GM12864 (cell line): ENCODE results near the gene DVL1.
"Not testable (repeated sequence)": the region's sequence is repeated elsewhere in the genome, so short reads cannot be mapped to it uniquely, and the experiment has no call there.

ENCODE experiments used
- DNase-seq: peaks from one replicate; pipeline ENCODE4 v3.0.0-alpha.2; 2011; ENCODE audit warnings: low read depth
- H3K4me3 ChIP-seq: 2 replicates; pipeline ENCODE4 v1.5.1; 2011; ENCODE audit warnings: mild to moderate bottlenecking, low read depth, low read length, control low read depth
- TF ChIP-seq, protein P1 (sequence below): IDR thresholded peaks from 2 replicates; pipeline ENCODE4 v1.5.1; 2011; ENCODE audit warnings: low read depth, mild to moderate bottlenecking, moderate library complexity, low read length, control low read depth, inconsistent platforms; ENCODE audit errors: missing control alignments

Gene DVL1

DNA sequence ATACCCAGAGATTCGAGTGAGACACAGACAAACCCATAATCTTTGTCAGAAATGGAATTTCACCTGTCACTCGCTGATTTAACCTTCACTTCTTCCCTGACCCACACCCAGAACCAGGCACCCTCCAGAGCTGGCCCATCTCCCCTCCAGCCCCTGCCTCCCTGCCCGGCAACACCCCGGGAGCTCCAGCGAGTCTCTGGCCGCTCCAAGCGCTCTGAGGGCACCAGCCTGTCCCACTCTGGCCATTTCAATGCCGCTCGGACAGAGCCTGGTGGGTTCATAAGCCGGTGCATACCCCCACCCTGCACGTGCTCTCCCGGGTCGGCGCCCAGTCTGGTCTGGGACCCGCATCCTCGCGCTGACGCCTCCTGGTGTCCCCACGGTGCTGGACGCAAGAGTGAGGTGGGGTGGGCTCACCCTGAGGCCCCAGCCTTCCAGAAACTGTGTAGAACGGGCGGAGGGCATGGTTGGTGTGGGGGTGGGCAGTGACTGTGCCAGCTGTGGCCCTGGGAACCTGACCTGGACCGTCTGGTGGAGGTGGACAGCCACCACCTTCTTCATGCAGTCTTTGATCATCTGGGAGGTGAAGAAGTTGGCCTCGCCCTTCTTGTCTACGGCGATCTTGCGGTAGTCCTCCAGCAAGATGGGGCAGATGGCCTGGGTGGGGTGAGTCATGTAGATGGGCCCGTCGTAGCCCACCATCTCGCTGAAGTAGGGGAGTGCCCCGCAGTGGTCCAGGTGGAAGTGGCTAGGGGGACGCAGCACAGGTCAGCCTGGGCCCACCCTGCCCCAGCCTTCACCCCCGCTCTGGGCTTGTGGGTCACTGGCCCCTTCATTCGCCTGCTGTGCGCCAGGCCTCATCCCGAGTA, 30.2 kb downstream of the DVL1 start:
- H3K4me3 ChIP-seq, result no peak overlapping the region
- no peak for DNase-seq
- TF ChIP-seq, protein P1, sequence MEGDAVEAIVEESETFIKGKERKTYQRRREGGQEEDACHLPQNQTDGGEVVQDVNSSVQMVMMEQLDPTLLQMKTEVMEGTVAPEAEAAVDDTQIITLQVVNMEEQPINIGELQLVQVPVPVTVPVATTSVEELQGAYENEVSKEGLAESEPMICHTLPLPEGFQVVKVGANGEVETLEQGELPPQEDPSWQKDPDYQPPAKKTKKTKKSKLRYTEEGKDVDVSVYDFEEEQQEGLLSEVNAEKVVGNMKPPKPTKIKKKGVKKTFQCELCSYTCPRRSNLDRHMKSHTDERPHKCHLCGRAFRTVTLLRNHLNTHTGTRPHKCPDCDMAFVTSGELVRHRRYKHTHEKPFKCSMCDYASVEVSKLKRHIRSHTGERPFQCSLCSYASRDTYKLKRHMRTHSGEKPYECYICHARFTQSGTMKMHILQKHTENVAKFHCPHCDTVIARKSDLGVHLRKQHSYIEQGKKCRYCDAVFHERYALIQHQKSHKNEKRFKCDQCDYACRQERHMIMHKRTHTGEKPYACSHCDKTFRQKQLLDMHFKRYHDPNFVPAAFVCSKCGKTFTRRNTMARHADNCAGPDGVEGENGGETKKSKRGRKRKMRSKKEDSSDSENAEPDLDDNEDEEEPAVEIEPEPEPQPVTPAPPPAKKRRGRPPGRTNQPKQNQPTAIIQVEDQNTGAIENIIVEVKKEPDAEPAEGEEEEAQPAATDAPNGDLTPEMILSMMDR, result no peak

- H3K4me3 ChIP-seq, result no peak overlapping the region
- TF ChIP-seq, protein P1, result no peak
- DNase-seq, result no peak
These were observed 31.0 kb downstream of the DVL1 start for GRCh38 chr1:1318131-1318652.

- TF ChIP-seq, protein P1, result no peak
- H3K4me3 ChIP-seq, result no peak overlapping the region
- no peak for DNase-seq
These were observed 31.8 kb downstream of the DVL1 start for GRCh38 chr1:1317420-1317819.

- DNase-seq, H3K4me3 ChIP-seq: not testable (repeated sequence)
These were observed 33.0 kb downstream of the DVL1 start for GRCh38 chr1:1316199-1316598.

DNA sequence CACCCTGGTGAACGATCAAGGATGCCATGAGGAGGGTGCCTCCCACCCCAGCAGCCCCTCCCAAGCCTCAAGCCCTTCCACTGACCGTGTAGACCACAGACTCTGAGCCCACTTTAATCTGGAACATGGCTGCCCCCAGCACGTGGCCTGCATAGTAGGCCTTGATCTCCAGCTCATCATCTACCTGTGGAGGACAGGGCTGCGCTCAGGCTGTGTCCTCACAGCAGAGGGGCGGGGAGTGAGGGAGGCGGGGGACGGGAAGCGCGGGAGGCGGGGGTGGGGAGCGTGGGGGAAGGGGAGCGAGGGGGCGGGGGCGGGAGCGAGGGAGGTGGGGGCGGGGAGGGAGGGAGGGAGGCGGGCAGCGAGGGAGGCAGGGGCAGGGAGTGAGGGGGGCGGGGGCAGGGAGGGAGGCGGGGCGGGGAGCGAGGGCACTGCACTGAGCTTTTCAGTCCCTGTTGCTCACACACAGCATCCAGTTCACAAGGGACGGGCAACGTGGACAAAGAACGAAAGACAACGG, 33.7 kb downstream of the DVL1 start:
- TF ChIP-seq, protein P1, result no peak
- DNase-seq, result no peak
- H3K4me3 ChIP-seq, result no peak overlapping the region

DNA sequence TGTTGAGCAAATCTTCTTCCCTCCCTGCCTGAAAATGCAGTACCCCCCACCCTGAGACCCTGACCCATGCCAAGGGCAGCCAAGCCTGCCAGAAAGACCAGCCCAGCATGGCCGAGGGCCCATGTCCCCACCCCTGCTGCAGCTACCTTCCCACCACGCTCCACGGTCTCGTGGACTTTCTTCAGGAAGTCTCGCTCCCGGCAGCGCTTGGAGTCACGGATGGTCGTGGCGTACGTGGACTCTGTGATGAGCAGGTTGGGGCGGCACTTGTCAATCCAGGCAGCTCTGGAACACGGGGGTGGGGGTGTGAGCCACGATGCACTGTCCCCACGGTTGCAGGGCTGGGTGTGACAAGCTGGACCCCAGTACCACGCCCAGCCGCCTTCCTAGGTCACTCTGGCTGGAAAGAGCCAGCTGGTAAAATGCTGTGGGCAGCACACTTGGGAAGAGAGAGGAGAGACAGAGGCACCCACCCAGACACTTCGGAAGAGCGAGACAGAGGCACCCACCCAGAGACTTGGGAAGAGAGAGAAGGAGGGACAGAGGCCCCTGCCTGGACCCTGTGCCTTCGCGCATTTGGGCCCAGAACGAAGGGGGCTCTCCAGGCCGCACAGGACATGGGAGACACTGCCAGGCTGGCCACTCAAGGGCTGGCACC, 34.4 kb downstream of the DVL1 start:
- H3K4me3 ChIP-seq, result no peak overlapping the region
- DNase-seq, result no peak
- TF ChIP-seq, protein P1, result no peak

- TF ChIP-seq, protein P1, result no peak
- no peak overlapping the region for H3K4me3 ChIP-seq
- DNase-seq, result no peak
These were observed 35.0 kb downstream of the DVL1 start for GRCh38 chr1:1314237-1314586.
